T-helper 17 cell (primary cell): Measurements from ENCODE around the gene FUT8. TPM values are rescaled to one million over a fixed set of nuclear protein-coding genes. Genes with fewer than 3 reads are reported as not detected.

ENCODE experiments used
- ATAC-seq: fragments of 150-1000 bp; cut with Tn5 transposase; 2 replicates; pipeline ENCODE4 v1.10.0; 2021; ENCODE audit warnings: mild to moderate bottlenecking, moderate library complexity
- DNase-seq, 3 donors: peaks; one replicate each; pipeline versions ENCODE4 v3.0.0 to v3.0.0-alpha.2; 2020 to 2021
- H3K9me3 ChIP-seq: one replicate; pipeline ENCODE4 v1.7.0; 2013; ENCODE audit warnings: low read length, mild to moderate bottlenecking; ENCODE audit not compliant: control insufficient read depth, poor library complexity, severe bottlenecking
- H3K27ac Mint-ChIP-seq: one replicate; pipeline ENCODE4 v1.8.0; 2022; ENCODE audit warnings: mild to moderate bottlenecking, moderate library complexity, mixed read lengths
- H3K27me3 Mint-ChIP-seq: one replicate; pipeline ENCODE4 v1.8.0; 2022; ENCODE audit warnings: mixed read lengths
- H3K36me3 Mint-ChIP-seq: one replicate; pipeline ENCODE4 v1.8.0; 2022; ENCODE audit warnings: low read depth, mixed read lengths
- H3K4me1 Mint-ChIP-seq: one replicate; pipeline ENCODE4 v1.8.0; 2022; ENCODE audit warnings: mild to moderate bottlenecking, mixed read lengths
- H3K4me3 Mint-ChIP-seq: one replicate; pipeline ENCODE4 v1.8.0; 2022; ENCODE audit warnings: mild to moderate bottlenecking, moderate library complexity, mixed read lengths
- total RNA-seq, 4 donors: library from RNA in 2 of 4; stranded (reverse) in 2 of 4; gene quantifications; one replicate each; pipeline ENCODE4 v1.2.3 and lab custom pipeline; 2022 to 2026

FUT8 gene
- total RNA-seq, 2 donors from 2014 or later, result 45.5 to 51.3 TPM

- Mint-ChIP-seq H3K4me1 (peaks cover 4% of the 10 kb centered on the region), H3K27ac (no peak overlapping the region), H3K4me3 (no peak overlapping the region), H3K27me3 (no peaks in the 10 kb centered on the region), H3K36me3 (no peaks in the 10 kb centered on the region)
- no peak for ATAC-seq
- H3K9me3 ChIP-seq, result peaks cover 2% of the 10 kb centered on the region
- no peak for DNase-seq
Measured at GRCh38 chr14:65531148-65531547, 118.6 kb downstream of the FUT8 start.

- ATAC-seq, result no peak
Measured at GRCh38 chr14:65533736-65534404, 121.3 kb downstream of the FUT8 start.

DNA sequence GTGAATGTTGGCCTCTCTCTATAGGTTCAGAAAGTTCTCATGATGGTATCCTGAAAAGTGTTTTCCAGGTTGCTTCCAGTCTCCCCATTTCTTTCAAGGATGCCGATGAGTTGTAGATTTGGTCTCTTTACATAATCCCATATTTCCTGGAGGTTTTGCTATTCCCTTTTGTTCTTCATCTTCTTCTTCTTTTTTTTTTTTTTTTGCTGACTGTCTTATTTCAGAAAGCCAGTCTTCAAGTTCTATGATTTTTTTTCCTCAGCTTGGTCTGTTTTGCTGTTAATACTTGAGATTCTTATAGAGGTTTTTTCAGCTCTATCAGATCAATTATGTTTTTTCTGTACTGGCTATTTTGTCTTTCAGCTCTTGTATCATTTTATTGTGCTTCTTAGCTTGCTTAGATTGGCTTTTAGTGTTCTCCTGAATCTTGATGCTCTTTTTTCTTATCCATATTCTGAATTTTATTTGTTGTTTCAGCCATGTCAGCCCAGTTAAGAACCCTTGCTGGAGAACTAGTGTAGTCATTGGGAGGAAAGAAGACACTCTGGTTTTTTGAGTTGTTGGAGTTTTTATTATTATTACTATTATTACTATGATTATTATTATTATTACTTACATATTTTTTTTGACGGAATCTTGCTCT is 124.4 kb downstream of the FUT8 start:
- H3K4me1 Mint-ChIP-seq, result no peaks in the 10 kb centered on the region
- no peak for ATAC-seq
- H3K27me3 Mint-ChIP-seq, result no peaks in the 10 kb centered on the region
- peaks cover 2% of the 10 kb centered on the region for H3K9me3 ChIP-seq
- no peak for DNase-seq
- no peak overlapping the region for H3K27ac Mint-ChIP-seq
- no peaks in the 10 kb centered on the region for H3K36me3 Mint-ChIP-seq
- H3K4me3 Mint-ChIP-seq, result no peak overlapping the region

More at GRCh38 chr14:65533736-65534404, 121.3 kb downstream of the FUT8 start:
- Mint-ChIP-seq H3K36me3 (no peaks in the 10 kb centered on the region), H3K27ac (no peak overlapping the region), H3K4me1 (peaks cover 4% of the 10 kb centered on the region), H3K4me3 (no peak overlapping the region), H3K27me3 (no peaks in the 10 kb centered on the region)
- H3K9me3 ChIP-seq, result peaks cover 2% of the 10 kb centered on the region
- DNase-seq, result no peak

- Mint-ChIP-seq H3K27ac (no peak overlapping the region), H3K4me1 (peaks cover 11% of the 10 kb centered on the region), H3K36me3 (no peaks in the 10 kb centered on the region), H3K27me3 (no peaks in the 10 kb centered on the region), H3K4me3 (no peak overlapping the region)
- ATAC-seq (no peak), DNase-seq (no peak)
- no peaks in the 10 kb centered on the region for H3K9me3 ChIP-seq
Measured at GRCh38 chr14:65548878-65549277, 136.3 kb downstream of the FUT8 start.

- Mint-ChIP-seq H3K27me3 (no peaks in the 10 kb centered on the region), H3K36me3 (no peaks in the 10 kb centered on the region), H3K4me1 (peaks cover 9% of the 10 kb centered on the region), H3K27ac (peak overlapping the region; percentile 9), H3K4me3 (no peak overlapping the region)
- no peak for DNase-seq
- H3K9me3 ChIP-seq, result no peaks in the 10 kb centered on the region
- ATAC-seq, result no peak
Measured at GRCh38 chr14:65549429-65549828, 136.9 kb downstream of the FUT8 start.

DNA sequence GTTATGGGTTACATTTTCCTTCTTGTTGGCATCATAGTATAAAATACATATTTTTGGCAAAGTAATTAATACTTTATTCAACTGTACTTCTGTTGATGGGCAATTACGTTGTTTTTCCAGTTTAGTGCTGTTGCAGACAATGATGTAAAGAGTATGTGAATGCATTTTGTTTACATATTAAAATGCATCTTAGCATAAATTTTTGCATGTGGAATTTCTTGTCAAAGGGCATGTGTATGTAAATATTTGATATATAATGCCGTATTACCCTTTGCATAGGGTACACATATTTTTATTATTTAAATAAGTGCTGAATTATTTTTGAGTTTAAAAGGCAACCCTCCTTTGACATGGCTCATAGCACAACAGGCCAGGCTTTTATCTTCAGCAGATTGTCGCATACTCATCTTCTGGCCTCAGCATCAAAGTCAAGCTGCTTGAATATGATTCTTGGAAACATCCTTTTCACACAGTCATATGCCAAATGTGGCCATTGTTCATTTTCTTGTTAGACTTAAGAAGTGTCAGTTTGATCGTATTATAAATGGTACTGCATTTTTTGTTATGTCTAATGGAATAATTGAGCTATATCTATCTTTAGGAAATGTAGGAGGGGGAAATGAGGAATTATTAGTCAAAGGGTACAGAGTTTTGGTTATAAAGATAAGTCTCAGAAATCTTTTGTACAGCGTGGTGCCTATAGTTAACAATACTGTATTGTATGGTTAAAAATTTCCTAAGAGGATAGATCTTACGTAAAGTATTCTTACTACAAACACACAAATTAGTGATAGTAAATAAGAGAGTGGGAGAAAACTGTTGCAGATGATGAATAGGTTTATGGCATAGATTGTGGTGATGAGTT is 138.5 kb downstream of the FUT8 start:
- no peak overlapping the region for H3K4me3 Mint-ChIP-seq
- peaks cover 7% of the 10 kb centered on the region for H3K4me1 Mint-ChIP-seq
- ATAC-seq (no peak), DNase-seq (no peak)
- no peaks in the 10 kb centered on the region for H3K9me3 ChIP-seq
- H3K27me3 Mint-ChIP-seq, result no peaks in the 10 kb centered on the region
- no peaks in the 10 kb centered on the region for H3K36me3 Mint-ChIP-seq
- no peak overlapping the region for H3K27ac Mint-ChIP-seq

DNA sequence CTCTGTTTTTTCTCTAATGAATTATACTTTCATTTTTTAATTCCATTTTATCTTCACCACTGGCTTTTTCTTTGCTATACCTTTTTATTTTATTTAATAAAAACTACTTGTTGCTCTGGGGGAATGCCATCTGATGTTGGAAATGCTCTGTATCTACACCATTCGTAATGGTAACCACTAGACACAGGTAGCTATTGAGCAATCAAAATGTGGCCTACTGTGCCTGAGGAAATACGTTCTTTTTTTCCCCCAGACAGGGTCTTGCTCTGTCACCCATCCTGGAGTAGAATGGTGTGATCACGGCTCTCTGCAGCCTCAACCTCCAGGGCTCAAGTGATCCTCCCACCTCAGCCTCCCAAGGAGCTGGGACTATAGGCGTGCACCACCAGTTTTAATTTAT is 140.2 kb downstream of the FUT8 start:
- Mint-ChIP-seq H3K36me3 (no peaks in the 10 kb centered on the region), H3K27me3 (no peaks in the 10 kb centered on the region), H3K4me1 (peaks cover 7% of the 10 kb centered on the region), H3K27ac (no peak overlapping the region), H3K4me3 (no peak overlapping the region)
- no peak for ATAC-seq
- DNase-seq, result no peak
- no peaks in the 10 kb centered on the region for H3K9me3 ChIP-seq

- H3K4me3 Mint-ChIP-seq, result no peak overlapping the region
- no peak overlapping the region for H3K27ac Mint-ChIP-seq
- H3K27me3 Mint-ChIP-seq, result no peaks in the 10 kb centered on the region
- DNase-seq (no peak), ATAC-seq (no peak)
- peaks cover 10% of the 10 kb centered on the region for H3K4me1 Mint-ChIP-seq
- no peaks in the 10 kb centered on the region for H3K9me3 ChIP-seq
- no peaks in the 10 kb centered on the region for H3K36me3 Mint-ChIP-seq
Measured at GRCh38 chr14:65554837-65555236, 142.3 kb downstream of the FUT8 start.

DNA sequence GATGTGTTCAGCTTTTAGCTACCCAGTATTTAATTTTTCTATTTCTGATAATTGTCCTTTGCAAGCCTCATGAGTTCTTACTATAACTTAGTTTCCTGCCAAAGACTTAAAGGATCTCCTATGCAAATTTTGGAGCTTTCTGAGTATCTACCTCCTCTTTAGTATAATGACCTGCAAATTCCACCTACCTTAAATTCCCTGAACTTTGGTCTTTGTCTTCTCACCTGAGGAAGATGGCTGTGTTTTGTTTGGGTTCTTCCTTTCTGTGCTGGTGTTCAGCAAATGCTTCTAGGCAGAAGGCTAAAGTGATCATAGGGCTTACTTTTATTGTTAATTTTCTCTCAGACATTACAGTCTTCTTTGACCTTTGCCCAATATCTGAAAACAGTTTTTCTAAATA is 142.8 kb downstream of the FUT8 start:
- no peaks in the 10 kb centered on the region for H3K27me3 Mint-ChIP-seq
- no peak overlapping the region for H3K4me3 Mint-ChIP-seq
- ATAC-seq, result no peak
- peaks cover 8% of the 10 kb centered on the region for H3K4me1 Mint-ChIP-seq
- H3K27ac Mint-ChIP-seq, result no peak overlapping the region
- H3K36me3 Mint-ChIP-seq, result no peaks in the 10 kb centered on the region
- no peak for DNase-seq
- no peaks in the 10 kb centered on the region for H3K9me3 ChIP-seq

GRCh38 chr14:65558363-65558762 is 145.8 kb downstream of the FUT8 start:
- Mint-ChIP-seq H3K36me3 (peaks cover 3% of the 10 kb centered on the region), H3K27ac (no peak overlapping the region), H3K4me1 (peaks cover 8% of the 10 kb centered on the region), H3K4me3 (no peak overlapping the region), H3K27me3 (no peaks in the 10 kb centered on the region)
- no peak for DNase-seq
- ATAC-seq, result no peak
- no peaks in the 10 kb centered on the region for H3K9me3 ChIP-seq

- H3K36me3 Mint-ChIP-seq, result peaks cover 5% of the 10 kb centered on the region
- ATAC-seq (no peak), DNase-seq (no peak)
- no peaks in the 10 kb centered on the region for H3K9me3 ChIP-seq
- no peaks in the 10 kb centered on the region for H3K27me3 Mint-ChIP-seq
- no peak overlapping the region for H3K4me3 Mint-ChIP-seq
- no peak overlapping the region for H3K27ac Mint-ChIP-seq
- H3K4me1 Mint-ChIP-seq, result peaks cover 8% of the 10 kb centered on the region
Measured at GRCh38 chr14:65560340-65561027, 148.0 kb downstream of the FUT8 start.

DNA sequence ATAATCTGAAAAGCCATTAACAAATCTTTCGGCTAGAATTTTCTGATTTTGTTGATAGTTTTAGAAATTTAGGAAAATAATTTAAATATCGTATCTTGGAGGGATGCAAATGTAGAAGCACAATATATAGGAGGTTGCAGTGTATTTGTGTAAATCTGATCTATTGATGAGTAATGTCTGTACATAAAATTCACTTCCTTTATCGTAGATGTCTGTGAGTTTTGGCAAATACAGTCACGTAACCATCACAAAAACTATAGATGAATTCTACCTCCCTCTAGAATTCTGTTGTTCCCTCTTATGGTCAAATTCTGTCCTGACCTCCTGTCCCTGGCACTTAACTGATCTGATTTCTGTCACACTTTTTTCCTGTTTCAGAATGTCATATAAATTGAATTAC is 151.8 kb downstream of the FUT8 start:
- Mint-ChIP-seq H3K27ac (no peak overlapping the region), H3K27me3 (no peaks in the 10 kb centered on the region), H3K4me1 (peaks cover 19% of the 10 kb centered on the region), H3K36me3 (peaks cover 5% of the 10 kb centered on the region), H3K4me3 (no peak overlapping the region)
- no peaks in the 10 kb centered on the region for H3K9me3 ChIP-seq
- no peak for DNase-seq
- ATAC-seq, result no peak

DNA sequence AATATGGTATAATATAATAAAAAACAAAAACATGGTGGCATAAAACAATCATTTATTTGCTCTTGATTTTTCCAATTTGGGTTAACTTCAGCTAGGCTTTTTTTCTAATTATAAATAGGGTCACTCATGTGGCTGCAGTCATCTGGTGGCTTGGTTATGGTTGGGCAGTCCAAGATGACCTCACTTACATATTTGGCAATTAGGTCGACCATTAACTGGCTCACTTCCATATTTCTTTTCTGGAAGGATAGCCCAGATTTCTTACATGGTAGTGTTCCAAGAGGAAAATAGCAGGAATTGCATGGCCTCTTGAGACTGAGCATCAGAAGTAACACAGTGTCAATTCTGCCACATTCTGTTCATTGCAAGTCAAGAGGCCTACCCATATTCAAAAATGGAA is 153.4 kb downstream of the FUT8 start:
- peaks cover 5% of the 10 kb centered on the region for H3K36me3 Mint-ChIP-seq
- no peak overlapping the region for H3K4me3 Mint-ChIP-seq
- no peak for DNase-seq
- H3K9me3 ChIP-seq, result no peaks in the 10 kb centered on the region
- no peak for ATAC-seq
- peak overlapping the region; percentile 61 for H3K27ac Mint-ChIP-seq
- H3K4me1 Mint-ChIP-seq, result peaks cover 20% of the 10 kb centered on the region
- no peaks in the 10 kb centered on the region for H3K27me3 Mint-ChIP-seq
